Erythroblast (primary cell): ENCODE results near the gene TIMP3.

Experiments used
- GATA1 ChIP-seq: IDR thresholded peaks from 2 replicates; pipeline ENCODE4 v1.6.1; 2011; ENCODE audit warnings: low read depth, mild to moderate bottlenecking, control low read depth, low read length, moderate library complexity
- POLR2A ChIP-seq: IDR thresholded peaks from 2 replicates; pipeline ENCODE4 v1.6.1; 2011; ENCODE audit warnings: mild to moderate bottlenecking, low read length

- TF ChIP-seq POLR2A, result no peak
- TF ChIP-seq GATA1, result no peak
Observed at GRCh38 chr22:32862083-32862482, 60.6 kb downstream of the TIMP3 start.
